Measurements from ENCODE around the gene MTMR4.

GRCh38 chr17:58508341-58509067 is 5.9 kb downstream of the MTMR4 start:
- TF ChIP-seq CTCF (IDR thresholded peaks at IDR 0.05) = no peak
- TF ChIP-seq ZFX (IDR thresholded peaks at IDR 0.05; ENCODE audit: borderline replicate concordance) = no peak

Measured in 22Rv1 (cell line).